Glomerular visceral epithelial cell (primary cell): Measurements from ENCODE around the gene LYRM9.
"Not testable (repeated sequence)": the region's sequence is repeated elsewhere in the genome, so short reads cannot be mapped to it uniquely, and the experiment has no call there.

Experiments
- DNase-seq: peaks from one replicate; pipeline ENCODE4 v3.0.0-alpha.2; 2016; ENCODE audit errors: extremely low spot score

Gene LYRM9

GRCh38 chr17:27906226-27906580, 13.0 kb upstream of the LYRM9 start:
- no peak for DNase-seq

GRCh38 chr17:27905447-27906225, 12.5 kb upstream of the LYRM9 start:
- DNase-seq = no peak

GRCh38 chr17:27904534-27905446, 11.6 kb upstream of the LYRM9 start:
- DNase-seq = no peak

- no peak for DNase-seq
Observed at GRCh38 chr17:27904114-27904513, 10.9 kb upstream of the LYRM9 start.

- no peak for DNase-seq
Observed at GRCh38 chr17:27899525-27899924, 6.4 kb upstream of the LYRM9 start.

- DNase-seq = no peak
Observed at GRCh38 chr17:27898096-27898495, 4.9 kb upstream of the LYRM9 start.

GRCh38 chr17:27896701-27897100, 3.5 kb upstream of the LYRM9 start:
- no peak for DNase-seq

- no peak for DNase-seq
Observed at GRCh38 chr17:27895940-27896535, 2.9 kb upstream of the LYRM9 start.

- no peak for DNase-seq
Observed at GRCh38 chr17:27895123-27895895, 2.1 kb upstream of the LYRM9 start.

- no peak for DNase-seq
Observed at GRCh38 chr17:27893841-27894503, 807 bp upstream of the LYRM9 start.

- DNase-seq = no peak
Observed at GRCh38 chr17:27892542-27892865, 661 bp downstream of the LYRM9 start.

GRCh38 chr17:27891841-27892240, 1.3 kb downstream of the LYRM9 start:
- no peak for DNase-seq

GRCh38 chr17:27889711-27890251, 3.4 kb downstream of the LYRM9 start:
- no peak for DNase-seq

GRCh38 chr17:27888945-27889344, 4.2 kb downstream of the LYRM9 start:
- DNase-seq = peak; percentile 58

GRCh38 chr17:27888067-27888466, 5.1 kb downstream of the LYRM9 start:
- DNase-seq = peak; percentile 64

GRCh38 chr17:27886348-27886906, 6.7 kb downstream of the LYRM9 start:
- not testable (repeated sequence) for DNase-seq

GRCh38 chr17:27882162-27882840, 10.9 kb downstream of the LYRM9 start:
- no peak for DNase-seq

- DNase-seq = peak; percentile 63
Observed at GRCh38 chr17:27879987-27880608, 13.1 kb downstream of the LYRM9 start.

GRCh38 chr17:27878776-27879562, 14.2 kb downstream of the LYRM9 start:
- no peak for DNase-seq
